GM19468 (cell line): ENCODE measurements around the gene MBD5.
A peak's percentile ranks its signal among the peaks of the same experiment; 100 is the strongest.
"Not testable (repeated sequence)": the region's sequence is repeated elsewhere in the genome, so short reads cannot be mapped to it uniquely, and the experiment has no call there.

Experiments used
- ATAC-seq: cut with Tn5 transposase; IDR thresholded peaks from one replicate; pipeline ENCODE4 v1.9.1; 2021; ENCODE audit warnings: mild to moderate bottlenecking, moderate library complexity, moderate number of reproducible peaks; ENCODE audit not compliant: unreplicated experiment; ENCODE audit errors: extremely low read depth

MBD5 gene

DNA sequence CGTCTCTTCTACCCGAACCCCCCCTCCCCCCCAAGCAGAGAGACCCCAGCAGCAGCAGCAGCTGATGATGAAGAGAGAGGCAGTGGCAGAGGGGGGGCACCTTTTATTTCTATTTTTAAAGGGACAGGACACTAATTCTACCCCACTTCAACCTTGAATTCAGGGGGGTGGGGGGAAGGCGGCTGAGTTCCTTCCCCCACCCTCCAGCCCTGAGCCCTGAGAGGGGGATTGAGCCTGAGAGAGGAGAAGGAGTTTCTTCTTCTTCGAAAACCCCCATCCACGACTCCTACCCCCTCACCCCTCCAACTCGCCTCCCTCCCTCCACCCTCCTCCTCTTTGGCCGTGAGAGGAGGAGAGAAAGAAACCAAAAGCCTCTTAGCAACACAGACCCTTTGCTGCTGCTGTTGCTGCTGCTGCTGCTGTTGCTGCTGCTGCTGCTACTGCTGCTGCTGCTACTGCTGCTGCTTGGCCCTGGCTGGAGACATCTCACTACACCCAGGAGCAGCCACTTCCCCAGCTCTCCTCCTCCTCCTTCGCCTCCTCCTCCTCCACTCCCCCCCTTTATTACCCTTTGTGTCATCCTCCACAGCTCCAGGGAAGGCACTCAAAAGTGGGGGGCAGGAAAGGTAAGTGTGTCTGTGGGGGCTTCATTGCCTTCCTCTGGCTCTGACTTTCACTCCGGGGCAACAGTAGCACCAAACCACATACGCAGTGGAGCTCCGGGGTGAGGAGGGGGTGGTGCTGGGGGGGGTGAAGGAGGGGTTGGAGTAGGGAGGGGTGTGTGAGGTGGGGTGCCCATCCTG lies at the start of gene MBD5:
TSS of gene MBD5 (plus strand) at position 33 of the 803 bp plus-strand sequence.
- no peak for ATAC-seq

DNA sequence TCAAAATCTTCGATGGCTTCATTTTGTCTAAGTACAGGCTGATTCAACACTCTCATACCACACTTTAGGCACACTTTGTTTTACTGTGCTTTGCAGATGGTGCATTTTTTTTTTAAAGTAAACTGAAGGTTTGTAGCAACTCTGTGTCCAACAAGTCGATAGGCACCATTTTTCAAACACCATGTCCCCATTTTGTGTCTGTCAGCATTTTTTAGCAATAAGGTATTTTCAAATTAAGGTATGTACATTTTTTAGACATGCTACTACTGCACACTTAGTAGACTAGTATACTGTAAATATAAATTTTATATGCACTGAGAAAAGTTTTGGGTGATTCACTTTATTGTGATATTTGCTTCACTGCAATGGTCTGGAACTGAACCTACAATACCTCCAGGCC lies 44.8 kb upstream of the MBD5 start:
- no peak for ATAC-seq

DNA sequence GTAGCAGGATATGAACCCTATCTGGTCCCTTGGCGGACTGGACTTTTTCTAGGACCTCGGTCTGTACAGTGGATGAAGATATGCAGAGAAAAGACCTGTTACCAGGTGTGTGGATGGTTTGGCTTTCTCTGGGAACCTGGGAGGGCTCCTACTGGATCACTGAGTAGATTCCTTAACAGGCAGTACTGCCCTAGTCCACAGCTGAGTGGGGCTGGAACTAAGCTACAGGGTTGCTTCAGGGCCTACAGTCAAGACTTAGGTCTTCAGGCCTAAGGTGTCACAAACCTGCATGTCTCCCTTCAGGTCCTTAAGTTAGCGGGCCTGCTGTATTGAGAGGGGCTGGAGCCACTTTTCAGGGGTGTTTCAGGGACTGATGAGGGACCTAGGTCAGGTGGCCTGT lies 43.2 kb upstream of the MBD5 start:
- ATAC-seq = no peak

DNA sequence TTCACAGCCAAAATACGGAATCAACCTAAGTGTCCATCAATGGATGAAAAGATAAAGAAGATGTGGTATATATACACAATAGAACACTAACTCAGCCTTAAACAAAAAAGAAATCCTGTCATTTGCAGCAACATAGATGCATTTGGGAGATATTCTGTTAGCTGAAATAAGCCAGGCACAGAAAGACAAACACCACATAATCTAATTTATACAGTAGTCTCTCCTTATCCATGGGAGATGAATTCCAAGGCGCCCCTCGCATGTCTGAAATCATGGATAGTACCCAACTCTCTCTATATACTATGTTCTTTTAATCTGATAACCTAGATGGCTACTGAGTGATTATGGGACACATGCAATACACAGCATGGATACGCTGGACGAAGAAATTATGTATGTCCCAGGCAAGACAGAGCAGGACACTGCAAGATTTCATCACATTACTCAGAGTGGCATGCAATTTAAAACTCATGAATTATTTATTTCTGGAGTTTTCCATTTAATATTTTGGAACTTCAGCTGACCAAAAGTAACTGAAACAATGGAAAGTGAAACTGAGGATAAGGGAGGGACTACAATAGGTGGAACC lies 39.9 kb upstream of the MBD5 start:
- ATAC-seq = no peak

DNA sequence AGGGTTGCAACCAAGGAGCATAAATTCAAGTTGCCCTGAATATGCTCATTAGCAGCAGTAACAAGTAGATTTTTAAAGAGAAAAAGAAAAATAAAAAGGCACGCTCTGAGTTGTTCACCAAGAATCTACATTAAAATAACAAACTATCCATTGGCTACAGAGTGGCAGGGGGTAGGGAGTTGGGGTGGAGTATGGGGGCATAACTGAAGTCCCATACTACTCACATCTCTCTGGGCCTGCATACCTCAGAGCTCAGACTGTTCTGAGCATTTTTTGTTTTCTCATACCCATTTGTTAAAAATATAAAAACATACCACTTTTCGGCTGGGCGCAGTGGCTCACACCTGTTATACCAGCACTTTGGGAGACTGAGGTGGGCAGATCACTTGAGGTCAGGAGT lies 31.8 kb upstream of the MBD5 start:
- ATAC-seq = no peak

DNA sequence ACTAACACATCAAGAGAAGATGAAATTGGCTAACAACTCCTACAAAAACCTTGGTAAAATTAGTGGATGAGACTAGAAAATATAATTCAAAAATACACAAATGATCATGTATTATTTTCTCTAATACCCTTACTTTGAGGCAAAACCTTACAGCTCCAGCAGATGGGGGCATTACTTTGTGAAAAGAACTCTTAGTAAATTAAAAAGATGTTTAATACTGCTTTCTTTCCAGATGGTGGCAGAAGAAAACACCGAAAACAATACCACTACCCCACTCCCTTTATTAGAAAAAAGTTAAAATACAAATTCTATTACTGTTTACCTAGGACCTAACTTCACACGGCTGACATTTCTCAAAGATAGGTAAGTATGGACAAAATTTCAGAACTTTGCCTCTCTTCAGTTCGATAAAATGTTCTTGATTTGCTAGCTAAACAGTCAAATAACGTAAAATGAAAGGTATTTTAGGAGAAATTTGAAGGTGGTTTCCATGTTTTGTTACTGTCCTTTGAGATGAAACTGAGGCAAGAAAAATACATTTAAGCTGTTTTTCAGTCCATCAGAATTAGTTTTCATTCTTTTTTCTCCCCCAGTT lies 31.0 kb upstream of the MBD5 start:
- peak; percentile 66 for ATAC-seq

DNA sequence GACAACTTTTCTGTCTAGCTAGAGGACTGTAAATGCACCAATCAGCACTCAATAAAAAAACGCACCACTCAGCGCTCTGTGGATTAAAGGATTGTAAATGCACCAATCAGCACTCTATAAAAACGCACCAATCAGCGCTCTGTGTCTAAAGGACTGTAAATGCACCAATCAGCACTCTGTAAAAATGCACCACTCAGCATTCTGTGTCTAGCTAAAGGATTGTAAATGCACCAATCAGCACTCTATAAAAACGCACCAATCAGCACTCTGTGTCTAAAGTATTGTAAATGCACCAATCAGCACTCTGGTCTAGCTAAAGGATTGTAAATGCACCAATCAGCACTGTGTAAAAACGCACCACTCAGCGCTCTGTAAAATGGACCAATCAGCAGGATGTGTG lies 25.9 kb upstream of the MBD5 start:
- not testable (repeated sequence) for ATAC-seq

DNA sequence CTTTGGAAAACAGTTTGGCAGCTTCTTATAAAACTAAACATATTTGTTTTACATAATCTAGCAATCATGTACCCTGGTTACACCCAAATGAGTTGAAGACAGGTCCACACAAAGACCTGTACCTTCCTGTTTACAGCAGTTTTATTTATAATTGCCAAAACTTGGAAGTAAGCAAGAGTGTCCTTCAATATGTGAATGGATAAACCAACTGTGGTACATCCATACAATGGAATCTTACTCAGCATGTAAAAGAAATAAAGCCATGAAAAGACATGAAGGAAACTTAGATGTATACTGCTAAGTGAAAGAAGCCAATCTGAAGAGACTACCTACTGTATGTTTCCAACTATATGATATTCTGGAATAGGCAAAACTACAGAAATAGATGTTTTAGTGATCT lies 24.1 kb upstream of the MBD5 start:
- no peak for ATAC-seq

DNA sequence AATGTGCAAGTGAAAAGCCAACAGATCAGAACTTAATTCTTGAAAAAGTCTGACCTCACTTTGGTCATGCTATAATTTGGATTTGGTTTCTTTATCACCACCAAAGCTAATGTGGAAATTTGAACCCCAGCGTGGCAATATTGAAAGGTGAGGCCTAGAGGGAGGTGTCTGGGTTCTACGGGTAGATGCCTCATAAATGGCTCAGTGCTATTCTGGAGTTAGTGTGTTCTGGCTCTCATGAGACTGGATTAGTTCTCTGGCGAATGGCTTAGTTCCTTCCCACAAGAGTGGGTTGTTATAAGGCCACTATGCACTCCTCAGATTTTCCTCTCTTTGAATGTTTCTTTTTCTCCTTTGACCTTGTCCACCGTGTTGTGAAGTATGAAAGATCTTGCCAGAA lies 22.7 kb upstream of the MBD5 start:
- ATAC-seq = no peak

DNA sequence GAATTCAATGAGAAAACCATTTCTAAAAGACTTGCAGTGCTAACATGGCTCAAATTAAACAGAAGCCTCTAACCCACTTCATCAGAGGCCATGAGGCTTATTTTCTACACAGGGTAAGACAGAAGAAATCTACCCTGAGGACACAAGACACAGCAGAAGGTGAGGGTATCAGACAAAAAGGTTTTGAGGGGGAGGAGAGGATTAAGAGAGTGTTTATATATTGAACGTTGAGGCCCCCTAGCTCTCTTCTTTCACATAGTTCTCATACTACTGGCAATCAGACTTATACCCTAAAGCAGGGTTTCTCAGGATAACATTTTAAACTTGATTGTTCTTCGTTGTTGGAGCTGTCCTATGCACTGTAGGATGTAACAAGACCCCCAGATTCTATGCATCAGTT lies 21.8 kb upstream of the MBD5 start:
- ATAC-seq = no peak

DNA sequence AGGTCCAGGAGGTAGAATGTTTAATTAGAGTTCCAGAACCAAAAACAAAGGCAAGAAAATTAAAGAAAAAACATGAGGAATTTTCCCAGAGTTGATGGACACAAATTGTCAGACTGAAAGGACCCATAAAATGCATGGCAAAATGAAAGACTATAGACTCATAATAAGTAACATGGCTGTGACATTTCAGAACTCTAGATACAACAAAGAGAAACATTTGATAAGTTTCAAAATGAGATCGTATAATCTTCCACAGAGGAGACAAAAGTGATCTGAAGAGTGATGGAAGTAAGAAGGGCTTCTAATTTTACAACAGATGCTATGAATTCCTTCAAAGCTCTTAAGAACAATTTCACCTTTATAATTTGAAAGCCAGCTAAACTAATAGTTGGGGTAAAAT lies 20.8 kb upstream of the MBD5 start:
- no peak for ATAC-seq

DNA sequence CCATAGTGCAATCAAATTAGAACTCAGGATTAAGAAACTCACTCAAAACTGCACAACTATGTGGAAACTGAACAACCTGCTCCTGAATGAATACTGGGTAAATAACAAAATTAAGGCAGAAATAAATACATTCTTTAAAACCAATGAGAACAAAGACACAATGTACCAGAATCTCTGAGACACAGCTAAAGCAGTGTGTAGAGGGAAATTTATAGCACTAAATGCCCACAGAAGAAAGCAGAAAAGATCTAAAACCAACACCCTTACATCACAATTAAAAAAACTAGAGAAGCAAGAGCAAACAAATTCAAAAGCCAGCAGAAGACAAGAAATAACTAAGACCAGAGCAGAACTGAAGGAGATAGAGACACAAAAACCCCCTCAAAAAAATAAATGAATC lies 18.5 kb upstream of the MBD5 start:
- not testable (repeated sequence) for ATAC-seq

DNA sequence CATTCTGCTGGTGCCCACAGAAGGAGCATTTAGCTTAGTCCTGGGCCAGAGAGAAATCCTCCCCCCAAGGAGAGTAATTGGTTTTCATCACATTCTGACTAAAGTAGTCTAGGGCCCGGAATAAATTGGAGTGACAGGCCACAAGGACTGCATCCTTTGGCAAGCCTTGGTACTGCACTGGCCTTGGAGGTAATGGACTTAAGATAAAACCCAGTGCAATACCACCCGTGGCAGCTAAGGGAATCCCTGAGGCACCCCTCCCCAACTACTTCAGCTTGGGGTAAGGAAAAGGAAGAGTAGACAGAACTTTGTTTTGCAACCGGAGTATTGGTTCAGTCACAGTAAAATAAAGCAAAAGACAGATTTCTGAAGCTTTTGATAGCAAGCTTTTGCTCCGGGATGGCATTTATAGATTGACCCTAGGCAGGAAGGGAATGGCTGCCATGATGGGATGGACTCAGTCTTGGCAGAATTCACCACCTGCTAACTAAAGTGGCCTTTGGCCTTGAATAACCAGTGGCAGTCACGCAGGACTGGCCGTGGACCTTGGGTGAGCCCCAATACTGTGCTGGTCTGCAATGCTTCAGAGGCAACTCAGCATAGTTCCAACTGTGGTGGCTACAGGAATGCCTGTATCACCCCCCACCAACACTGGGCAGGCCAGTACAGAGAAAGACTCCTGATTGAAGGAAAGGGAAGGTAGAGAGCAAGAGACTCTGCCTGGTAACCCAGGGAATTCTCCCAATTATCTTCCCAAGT lies 14.5 kb upstream of the MBD5 start:
- ATAC-seq = no peak

DNA sequence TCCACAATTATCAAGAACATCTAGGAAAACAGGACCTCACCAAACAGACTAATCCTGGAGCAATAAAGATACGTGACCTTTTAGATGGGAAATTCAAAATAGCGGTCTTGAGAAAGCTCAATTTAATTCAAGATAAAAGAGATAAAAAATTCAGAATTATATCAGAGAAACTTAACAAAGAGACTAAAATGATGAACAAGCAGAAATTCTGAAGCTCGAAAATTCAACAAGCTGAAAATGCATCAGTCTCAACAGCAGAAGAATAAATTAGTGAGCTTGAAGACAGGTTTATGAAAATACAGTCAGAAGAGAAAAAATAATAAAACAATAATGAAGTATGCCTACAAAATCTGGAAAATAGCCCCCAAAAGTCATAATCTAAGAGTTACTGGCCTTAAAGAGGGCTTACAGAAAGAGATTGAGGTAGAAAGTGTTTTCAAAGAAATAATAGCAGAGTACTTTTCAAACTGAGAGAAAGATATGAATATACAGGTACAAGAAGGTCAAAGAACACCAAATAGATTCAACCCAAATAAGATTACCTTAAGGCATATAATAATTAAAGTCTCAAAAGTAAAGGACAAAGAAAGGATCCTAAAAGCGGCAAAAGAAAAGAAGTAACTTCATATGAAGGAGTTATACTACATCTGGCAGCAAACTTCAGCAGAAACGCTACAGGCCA lies 13.5 kb upstream of the MBD5 start:
- no peak for ATAC-seq

DNA sequence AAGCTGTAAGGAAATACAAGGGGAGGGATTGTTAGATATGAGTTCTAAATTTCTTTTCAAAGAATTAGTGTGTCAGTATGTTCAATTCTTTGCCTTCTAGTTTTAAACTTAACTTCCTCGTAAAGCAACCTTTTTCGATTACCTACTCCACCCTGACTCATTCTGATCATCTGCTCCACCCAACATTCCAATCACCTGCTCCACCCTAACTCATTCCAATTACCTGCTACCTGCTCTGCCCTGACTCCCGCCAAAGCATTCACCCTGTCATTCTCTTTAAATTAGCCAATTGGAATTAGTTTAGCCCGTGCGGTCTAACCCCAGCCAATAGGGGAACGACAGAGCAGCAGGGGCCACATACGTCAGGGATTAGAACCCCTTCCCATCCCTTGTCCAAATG lies 12.5 kb upstream of the MBD5 start:
- ATAC-seq = not testable (repeated sequence)

DNA sequence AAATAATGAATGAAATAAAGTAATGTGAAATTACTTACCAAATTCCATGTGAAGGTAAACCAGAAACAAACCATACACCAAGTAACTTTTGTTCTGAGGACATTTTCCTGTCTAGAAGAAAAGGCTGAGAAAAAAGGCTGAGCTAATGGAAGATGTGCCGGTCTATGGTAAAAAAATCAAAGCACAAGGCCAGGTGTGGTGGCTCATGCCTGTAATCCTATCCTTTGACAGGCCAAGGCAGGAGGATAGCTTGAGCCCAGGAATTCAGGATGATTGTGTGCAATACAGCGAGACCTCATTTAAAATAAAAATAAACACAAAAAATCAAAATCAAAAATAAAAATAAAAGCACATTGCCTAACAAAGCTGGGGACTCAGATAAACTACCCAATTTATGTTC lies 7.0 kb upstream of the MBD5 start:
- ATAC-seq = no peak

DNA sequence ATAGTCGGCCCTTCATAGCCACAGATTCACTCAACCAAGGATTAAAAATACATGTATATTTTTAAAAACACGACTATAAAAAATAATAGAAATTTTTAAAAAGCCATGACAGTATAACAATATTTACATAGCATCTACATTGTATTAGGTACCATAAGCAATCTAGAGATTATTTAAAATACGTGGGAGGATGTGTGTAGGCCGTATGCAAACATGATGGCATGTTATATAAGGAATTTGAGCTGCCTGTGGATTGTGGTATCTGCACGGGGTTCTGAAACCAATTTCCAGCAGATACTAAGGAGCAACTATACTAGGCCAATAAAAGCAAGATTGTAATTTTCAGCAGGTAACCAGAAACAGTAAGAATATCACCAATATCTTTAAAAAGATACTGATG lies 6.3 kb upstream of the MBD5 start:
- ATAC-seq = no peak

DNA sequence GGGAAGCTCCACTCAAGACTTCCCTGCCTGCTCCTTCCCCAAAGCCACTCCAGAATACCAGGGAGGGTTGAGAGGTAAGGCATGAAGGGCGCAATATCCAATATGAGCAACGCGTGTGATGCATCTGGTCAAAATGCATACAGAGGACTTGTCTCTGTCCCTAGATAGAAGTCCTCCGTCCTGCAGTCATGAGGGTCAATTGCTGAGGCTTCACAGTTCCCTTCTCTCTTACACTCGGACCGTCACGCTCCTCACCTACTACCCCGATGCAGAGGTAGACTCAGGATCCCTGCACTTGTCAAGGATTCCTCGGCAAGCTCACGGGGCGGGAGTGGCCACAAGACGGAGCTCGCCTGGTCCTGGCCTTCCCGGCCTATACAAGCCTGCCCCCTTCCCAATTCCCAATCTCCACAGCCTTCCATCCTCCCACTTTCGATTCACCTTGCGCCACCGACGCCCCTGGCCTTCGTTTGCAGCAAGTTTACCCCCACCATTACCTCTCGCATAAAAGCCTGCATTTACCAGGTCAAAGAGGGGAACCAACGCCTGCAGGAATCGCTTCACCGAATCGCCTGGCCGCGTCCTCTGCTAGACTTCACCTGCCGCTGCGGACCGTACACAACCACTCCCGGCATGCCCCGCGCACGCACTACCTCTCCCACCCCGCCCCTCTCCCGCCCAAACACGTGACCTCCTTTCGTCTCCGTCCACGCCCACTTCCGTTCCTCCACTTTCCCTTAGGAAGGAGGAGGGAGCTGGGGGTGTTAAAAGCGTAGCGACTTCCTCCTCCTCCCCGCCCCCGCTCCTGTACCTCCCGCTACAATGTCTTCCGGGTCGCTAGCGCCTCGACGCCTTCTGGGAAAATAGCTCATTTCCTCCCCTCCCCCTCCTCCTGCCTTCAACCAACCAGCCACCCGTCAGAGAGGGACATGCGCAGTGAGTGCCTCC lies 506 bp upstream of the MBD5 start, which contains the start of gene ORC4:
TSS of gene ORC4 (minus strand) at position 627 of the 948 bp plus-strand sequence. CDS start 44,779 bp downstream, outside the sequence.
- ATAC-seq = peak; percentile 48

DNA sequence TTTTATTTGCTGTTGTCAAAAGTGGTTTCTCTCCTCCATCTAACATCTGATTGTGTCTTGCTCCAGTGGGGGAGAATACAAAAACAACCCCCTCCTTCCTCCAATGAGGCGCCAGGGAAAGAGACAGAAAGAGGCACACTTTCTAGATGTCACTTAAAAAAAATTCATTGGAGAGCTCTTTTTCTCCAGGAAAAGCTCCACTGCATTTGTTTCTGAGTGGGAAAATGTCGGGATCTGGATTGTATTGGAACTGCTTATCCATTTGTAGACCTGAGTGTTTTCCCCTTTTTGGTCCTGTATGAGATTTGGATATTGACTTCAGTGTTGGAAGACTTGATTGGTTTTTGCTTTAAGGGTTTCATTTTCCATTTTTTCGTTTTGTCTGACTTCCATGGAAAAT lies 995 bp downstream of the MBD5 start:
- ATAC-seq = no peak
